ENCODE results near the gene ZSCAN10.
"Not testable (repeated sequence)": the region's sequence is repeated elsewhere in the genome, so short reads cannot be mapped to it uniquely, and the experiment has no call there.

The ZSCAN10 gene

GRCh38 chr16:3059041-3059722 lies 39.9 kb downstream of the ZSCAN10 start:
- peak; percentile 94 to 95 for DNase-seq

GRCh38 chr16:3058139-3059030 lies 40.7 kb downstream of the ZSCAN10 start:
- DNase-seq, result peak; percentile 72 to 74

GRCh38 chr16:3057181-3058138 lies 41.6 kb downstream of the ZSCAN10 start:
- no peak for DNase-seq

- no peak for DNase-seq
These were observed 42.5 kb downstream of the ZSCAN10 start for GRCh38 chr16:3056336-3057180.

- not testable (repeated sequence) for DNase-seq
These were observed 43.4 kb downstream of the ZSCAN10 start for GRCh38 chr16:3055734-3056115.

- DNase-seq, result no peak
These were observed 43.9 kb downstream of the ZSCAN10 start for GRCh38 chr16:3054965-3055733.

- peak in 1 of 2 experiments; percentile 55 for DNase-seq
These were observed 45.8 kb downstream of the ZSCAN10 start for GRCh38 chr16:3053330-3053710.

GRCh38 chr16:3052571-3053329 lies 46.3 kb downstream of the ZSCAN10 start:
- peak in 1 of 2 experiments; percentile 62 for DNase-seq

- peak in 1 of 2 experiments; percentile 43 for DNase-seq
These were observed 47.6 kb downstream of the ZSCAN10 start for GRCh38 chr16:3051494-3051893.

GRCh38 chr16:3051009-3051408 lies 48.1 kb downstream of the ZSCAN10 start:
- no peak for DNase-seq

- DNase-seq, result no peak
These were observed 48.6 kb downstream of the ZSCAN10 start for GRCh38 chr16:3050487-3050886.

GRCh38 chr16:3049921-3050481 lies 49.1 kb downstream of the ZSCAN10 start:
- DNase-seq, result no peak

GRCh38 chr16:3047387-3047720 lies 51.7 kb downstream of the ZSCAN10 start:
- DNase-seq, result no peak

GRCh38 chr16:3046641-3047386 lies 52.3 kb downstream of the ZSCAN10 start:
- DNase-seq, result peak in 1 of 2 experiments; percentile 46

GRCh38 chr16:3045758-3046640 lies 53.1 kb downstream of the ZSCAN10 start, which contains the start of gene MMP25:
MMP25 (plus strand) TSS chr16:3046561; CDS start chr16:3046918, 357 bp downstream.
- DNase-seq, result peak in 1 of 2 experiments; percentile 52

GRCh38 chr16:3044708-3045107 lies 54.4 kb downstream of the ZSCAN10 start:
- no peak for DNase-seq

- DNase-seq, result no peak
These were observed 56.7 kb downstream of the ZSCAN10 start for GRCh38 chr16:3042376-3042775.

- DNase-seq, result no peak
These were observed 60.2 kb downstream of the ZSCAN10 start for GRCh38 chr16:3038896-3039295.

Data from activated T-cell treated with anti-CD3 and anti-CD28 coated beads, Interleukin-2, amount 50 U/mL, for 48 hours (primary cell).